Astrocyte (in vitro differentiated cells and primary cell): ENCODE measurements around the gene FN3K. TPM values are rescaled to one million over a fixed set of nuclear protein-coding genes. Genes with fewer than 3 reads are reported as not detected.
A peak's percentile ranks its signal among the peaks of the same experiment; 100 is the strongest.

ENCODE experiments used
- DNase-seq: peaks from one replicate; pipeline ENCODE4 v3.0.0-alpha.2; 2010; ENCODE audit warnings: low read depth
- FAIRE-seq: peaks from 2 replicates; lab custom pipeline; 2011; peaks lifted over from hg19 to GRCh38; lab: Jason Lieb, UNC
- H2AFZ ChIP-seq: 2 replicates; pipeline ENCODE4 v1.6.0; 2012; ENCODE audit warnings: low read depth, low read length, inconsistent platforms
- H3K27ac ChIP-seq: 2 replicates; pipeline ENCODE4 v1.5.1; 2011; ENCODE audit warnings: low read depth, low read length, inconsistent platforms
- H3K27me3 ChIP-seq: 2 replicates; pipeline ENCODE4 v1.6.0; 2011; ENCODE audit warnings: low read length, inconsistent platforms; ENCODE audit not compliant: insufficient read depth
- H3K36me3 ChIP-seq: 2 replicates; pipeline ENCODE4 v1.5.1; 2011; ENCODE audit warnings: low read length, inconsistent platforms; ENCODE audit not compliant: insufficient read depth
- H3K4me1 ChIP-seq: 2 replicates; pipeline ENCODE4 v1.5.1; 2011; ENCODE audit warnings: low read length, inconsistent platforms; ENCODE audit not compliant: insufficient read depth
- H3K4me2 ChIP-seq: 2 replicates; pipeline ENCODE4 v1.6.0; 2012; ENCODE audit warnings: low read length, inconsistent platforms
- H3K4me3 ChIP-seq: 2 replicates; pipeline ENCODE4 v1.5.1; 2011; ENCODE audit warnings: low read depth, mild to moderate bottlenecking, low read length, inconsistent platforms; ENCODE audit not compliant: insufficient read depth
- H3K79me2 ChIP-seq: 2 replicates; pipeline ENCODE4 v1.6.0; 2012; ENCODE audit warnings: mild to moderate bottlenecking, low read length, inconsistent platforms; ENCODE audit not compliant: insufficient read depth
- H3K9ac ChIP-seq: 2 replicates; pipeline ENCODE4 v1.6.0; 2012; ENCODE audit warnings: mild to moderate bottlenecking, low read length, inconsistent platforms
- H3K9me3 ChIP-seq: 2 replicates; pipeline ENCODE4 v1.5.1; 2012; ENCODE audit warnings: low read depth, mild to moderate bottlenecking, low read length, inconsistent platforms; ENCODE audit not compliant: insufficient read depth
- H4K20me1 ChIP-seq: 2 replicates; pipeline ENCODE4 v1.6.0; 2012; ENCODE audit warnings: low read length, inconsistent platforms; ENCODE audit not compliant: insufficient read depth
- H3K27ac Mint-ChIP-seq: one replicate; pipeline ENCODE4 v1.8.0; 2021; ENCODE audit warnings: mild to moderate bottlenecking, mixed read lengths; ENCODE audit not compliant: unreplicated experiment
- H3K27me3 Mint-ChIP-seq: one replicate; pipeline ENCODE4 v1.8.0; 2021; ENCODE audit warnings: low read depth, mixed read lengths; ENCODE audit not compliant: unreplicated experiment
- H3K36me3 Mint-ChIP-seq: one replicate; pipeline ENCODE4 v1.8.0; 2021; ENCODE audit warnings: low read depth, mixed read lengths; ENCODE audit not compliant: unreplicated experiment
- H3K4me1 Mint-ChIP-seq: one replicate; pipeline ENCODE4 v1.8.0; 2021; ENCODE audit warnings: low read depth, mixed read lengths; ENCODE audit not compliant: unreplicated experiment
- H3K4me3 Mint-ChIP-seq: one replicate; pipeline ENCODE4 v1.8.0; 2021; ENCODE audit warnings: mild to moderate bottlenecking, moderate library complexity, mixed read lengths; ENCODE audit not compliant: unreplicated experiment
- H3K9me3 Mint-ChIP-seq: one replicate; pipeline ENCODE4 v1.8.0; 2021; ENCODE audit warnings: mild to moderate bottlenecking, mixed read lengths; ENCODE audit not compliant: unreplicated experiment
- CTCF ChIP-seq: IDR thresholded peaks from 2 replicates; pipeline ENCODE4 v1.5.1; 2011; ENCODE audit warnings: low read depth, mild to moderate bottlenecking, inconsistent platforms, low read length, moderate library complexity; ENCODE audit not compliant: insufficient read depth
- EZH2 ChIP-seq: IDR thresholded peaks from 2 replicates; pipeline ENCODE4 v1.6.1; 2012; ENCODE audit warnings: mild to moderate bottlenecking, low read length, inconsistent platforms; ENCODE audit not compliant: insufficient read depth
- total RNA-seq: library from RNA; stranded (reverse); gene quantifications from 2 replicates; pipeline ENCODE4 v1.2.1, GENCODE V29; 2021

The FN3K gene
- total RNA-seq, 1 donor from 2014 or later = 4.1 TPM

DNA sequence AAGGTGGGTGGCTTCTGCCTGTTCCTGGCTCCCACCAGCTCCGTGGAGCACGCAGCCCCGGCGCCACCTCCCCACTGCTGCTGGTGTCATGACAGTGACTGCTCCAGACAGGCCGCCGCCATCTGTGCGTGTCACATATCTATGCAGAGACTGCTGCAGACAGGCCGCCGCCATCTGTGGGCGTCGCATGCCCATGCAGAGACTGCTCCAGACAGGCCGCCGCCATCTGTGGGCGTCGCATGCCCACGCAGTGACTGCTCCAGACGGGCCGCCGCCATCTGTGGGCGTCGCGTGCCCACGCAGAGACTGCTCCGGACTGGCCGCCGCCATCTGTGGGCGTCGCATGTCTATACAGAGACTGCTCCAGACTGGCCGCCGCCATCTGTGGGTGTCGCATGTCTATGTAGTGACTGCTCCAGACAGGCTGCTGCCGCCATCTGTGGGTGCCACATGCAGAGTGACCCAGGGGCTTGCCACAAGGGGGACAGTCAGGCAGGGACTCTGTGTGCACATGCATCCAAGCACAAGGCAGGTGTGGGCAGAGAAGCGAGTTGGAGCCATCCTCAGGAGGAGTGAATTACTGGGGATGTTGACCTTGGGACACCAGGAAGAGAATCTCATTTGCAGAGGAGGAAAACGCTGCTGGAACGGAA lies 22.2 kb upstream of the FN3K start:
- FAIRE-seq (no peak), DNase-seq (no peak)
- Histone ChIP-seq H3K4me1 (peaks cover 10% of the 10 kb centered on the region), H3K9me3 (no peaks in the 10 kb centered on the region), H4K20me1 (peaks cover 7% of the 10 kb centered on the region), H3K27me3 (no peaks in the 10 kb centered on the region), H2AFZ (no peak overlapping the region), H3K27ac (no peak overlapping the region), H3K79me2 (peaks cover 14% of the 10 kb centered on the region), H3K36me3 (no peaks in the 10 kb centered on the region), H3K4me2 (no peak overlapping the region), H3K9ac (no peak overlapping the region), H3K4me3 (no peak overlapping the region)
- Mint-ChIP-seq H3K27ac (no peak overlapping the region), H3K4me3 (no peak overlapping the region), H3K27me3 (peaks cover 9% of the 10 kb centered on the region), H3K9me3 (no peaks in the 10 kb centered on the region), H3K36me3 (peaks cover 2% of the 10 kb centered on the region), H3K4me1 (peaks cover 5% of the 10 kb centered on the region)
- TF ChIP-seq EZH2 (no peak), CTCF (no peak)

DNA sequence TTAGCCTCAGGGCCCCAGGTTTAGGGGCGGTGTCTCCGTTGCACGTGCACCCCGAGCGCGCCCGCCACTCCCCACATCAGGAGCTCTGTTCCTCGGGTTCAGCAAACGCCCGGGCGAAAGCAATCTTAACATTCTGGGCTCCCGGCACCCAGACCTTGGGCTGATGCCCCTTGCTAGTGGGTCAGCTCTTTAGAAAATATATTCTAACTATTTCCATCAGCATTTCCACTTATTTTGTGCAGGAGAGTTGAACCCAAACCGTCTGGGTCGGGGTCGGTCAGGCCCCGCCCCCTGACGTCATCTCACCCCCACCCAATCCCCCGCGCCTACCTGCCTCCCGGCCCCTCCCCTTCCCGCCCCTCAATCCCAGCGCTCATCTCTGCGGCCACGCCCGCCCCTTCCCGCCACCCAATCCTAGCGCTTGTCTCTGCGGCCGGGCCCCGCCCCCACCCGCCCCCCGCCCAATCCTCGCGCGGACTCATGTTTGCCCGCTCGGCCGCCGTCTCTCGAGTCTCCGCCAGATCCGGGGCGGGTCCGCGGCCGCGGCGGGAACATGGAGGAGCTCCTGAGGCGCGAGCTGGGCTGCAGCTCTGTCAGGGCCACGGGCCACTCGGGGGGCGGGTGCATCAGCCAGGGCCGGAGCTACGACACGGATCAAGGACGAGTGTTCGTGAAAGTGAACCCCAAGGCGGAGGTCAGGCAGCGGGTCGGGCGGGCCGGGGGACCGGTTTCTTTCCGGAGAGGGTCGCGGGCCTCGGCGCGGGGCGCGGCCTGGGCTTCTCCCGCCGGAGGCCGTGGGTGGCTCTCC lies 19.0 kb upstream of the FN3K start, which contains the start of gene FN3KRP:
TSS of gene FN3KRP (plus strand) at position 504 of the 808 bp plus-strand sequence. CDS start at position 554, 50 bp downstream.
- H3K36me3 ChIP-seq = no peaks in the 10 kb centered on the region
- FAIRE-seq = no peak

More for the DNA sequence above, 19.0 kb upstream of the FN3K start, which contains the start of gene FN3KRP:
- TF ChIP-seq CTCF = no peak
- Histone ChIP-seq H3K4me1 (peaks cover 10% of the 10 kb centered on the region), H3K4me2 (peak within 1 kb of the TSS; percentile 98), H3K79me2 (peaks cover 21% of the 10 kb centered on the region), H3K9ac (peak within 1 kb of the TSS; percentile 79), H2AFZ (peak within 1 kb of the TSS; percentile 96), H3K27ac (peak within 1 kb of the TSS; percentile 50), H3K27me3 (no peaks in the 10 kb centered on the region), H4K20me1 (peaks cover 11% of the 10 kb centered on the region), H3K4me3 (peak within 1 kb of the TSS; percentile 74), H3K9me3 (no peaks in the 10 kb centered on the region)
- Mint-ChIP-seq H3K27ac (peak within 1 kb of the TSS; percentile 58), H3K9me3 (no peaks in the 10 kb centered on the region), H3K27me3 (peaks cover 9% of the 10 kb centered on the region), H3K36me3 (peaks cover 2% of the 10 kb centered on the region), H3K4me1 (peaks cover 5% of the 10 kb centered on the region), H3K4me3 (peak within 1 kb of the TSS; percentile 96)
- peak; percentile 72 for DNase-seq
